ENCODE results near the gene ISYNA1.

ISYNA1 gene

GRCh38 chr19:18450931-18451836 lies 13.3 kb upstream of the ISYNA1 start:
- H3K4me1 ChIP-seq (ENCODE audit: control insufficient read depth in 1 of 2, insufficient read depth in 2 of 2, low read length in 2 of 2): peaks cover 0 to 10% of the 10 kb centered on the region in 2 donors

DNA sequence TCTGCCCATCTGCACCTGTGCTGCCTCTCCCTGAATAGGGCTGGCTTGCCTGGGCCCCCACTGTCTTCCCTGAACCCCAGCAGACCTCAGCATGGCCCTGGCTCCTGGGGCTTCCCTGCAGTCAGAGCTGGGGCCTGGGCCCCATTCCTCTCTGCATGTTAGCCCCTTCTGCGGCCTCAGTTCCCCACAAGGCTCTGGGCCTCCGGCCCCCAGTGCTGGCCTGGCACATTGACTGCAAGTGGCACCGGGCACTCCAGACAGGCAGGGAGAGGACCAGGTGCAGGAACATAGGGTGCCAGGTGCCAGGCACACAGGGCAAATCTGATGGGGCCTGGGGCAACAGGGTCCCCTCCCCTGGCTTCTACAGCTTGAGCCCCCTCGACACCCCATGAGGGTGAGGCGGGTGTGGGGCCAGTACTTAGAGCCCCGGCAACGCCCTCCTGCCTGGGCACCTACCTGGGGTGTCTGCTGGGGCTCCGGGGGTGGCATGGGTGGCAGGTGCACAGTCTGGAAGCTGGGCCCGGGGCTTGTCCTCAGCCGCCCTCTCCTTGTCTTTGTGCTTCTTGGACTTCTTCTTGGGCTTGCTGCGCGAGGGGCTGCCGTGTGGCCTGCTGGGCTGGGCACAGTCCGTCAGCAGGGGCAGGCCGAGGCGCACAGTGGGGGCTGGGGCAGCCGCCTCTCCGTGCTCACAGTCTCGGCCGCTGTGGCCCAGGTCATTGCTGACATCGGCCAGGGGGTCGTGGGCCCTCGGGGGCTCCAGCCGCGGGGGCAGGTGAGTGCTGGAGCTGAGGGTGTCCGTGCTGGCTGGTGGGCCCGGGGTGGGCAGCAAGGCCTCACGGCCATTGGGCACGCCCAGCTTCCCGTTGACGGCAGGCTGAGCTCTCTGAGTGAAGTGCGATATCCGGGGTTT lies 12.3 kb upstream of the ISYNA1 start:
- peaks cover 25 to 65% of the 10 kb centered on the region in 2 donors for H3K36me3 ChIP-seq (ENCODE audit: control insufficient read depth in 1 of 2, insufficient read depth in 2 of 2, low read length in 2 of 2)

More at GRCh38 chr19:18450931-18451836, 13.3 kb upstream of the ISYNA1 start:
- Histone ChIP-seq H3K9me3 (ENCODE audit: control insufficient read depth in 1 of 2, low read length in 2 of 2) (no peaks in the 10 kb centered on the region), H3K4me3 (ENCODE audit: low read depth in 1 of 2, low read length in 2 of 2) (no peak overlapping the region), H3K27ac (ENCODE audit: low read length) (no peak overlapping the region), H3K27me3 (ENCODE audit: low read depth, low read length) (no peaks in the 10 kb centered on the region), H3K36me3 (ENCODE audit: control insufficient read depth in 1 of 2, insufficient read depth in 2 of 2, low read length in 2 of 2) (peaks cover 20 to 60% of the 10 kb centered on the region in 2 donors)

GRCh38 chr19:18449552-18449951 lies 11.6 kb upstream of the ISYNA1 start:
- Histone ChIP-seq H3K27me3 (ENCODE audit: low read depth, low read length) (no peaks in the 10 kb centered on the region), H3K36me3 (ENCODE audit: control insufficient read depth in 1 of 2, insufficient read depth in 2 of 2, low read length in 2 of 2) (peaks cover 29 to 72% of the 10 kb centered on the region in 2 donors), H3K4me1 (ENCODE audit: control insufficient read depth in 1 of 2, insufficient read depth in 2 of 2, low read length in 2 of 2) (peaks cover 0 to 9% of the 10 kb centered on the region in 2 donors), H3K27ac (ENCODE audit: low read length) (no peak overlapping the region), H3K9me3 (ENCODE audit: control insufficient read depth in 1 of 2, low read length in 2 of 2) (no peaks in the 10 kb centered on the region), H3K4me3 (ENCODE audit: low read depth in 1 of 2, low read length in 2 of 2) (no peak overlapping the region)

More for the DNA sequence above, 12.3 kb upstream of the ISYNA1 start:
- Histone ChIP-seq H3K4me3 (ENCODE audit: low read depth in 1 of 2, low read length in 2 of 2) (no peak overlapping the region), H3K27me3 (ENCODE audit: low read depth, low read length) (no peaks in the 10 kb centered on the region), H3K27ac (ENCODE audit: low read length) (no peak overlapping the region), H3K4me1 (ENCODE audit: control insufficient read depth in 1 of 2, insufficient read depth in 2 of 2, low read length in 2 of 2) (peaks cover 0 to 9% of the 10 kb centered on the region in 2 donors), H3K9me3 (ENCODE audit: control insufficient read depth in 1 of 2, low read length in 2 of 2) (no peaks in the 10 kb centered on the region)

GRCh38 chr19:18446811-18447359 lies 9.0 kb upstream of the ISYNA1 start:
- Histone ChIP-seq H3K27ac (ENCODE audit: low read length) (no peak overlapping the region), H3K4me1 (ENCODE audit: control insufficient read depth in 1 of 2, insufficient read depth in 2 of 2, low read length in 2 of 2) (peaks cover 3 to 9% of the 10 kb centered on the region in 2 donors), H3K4me3 (ENCODE audit: low read depth in 1 of 2, low read length in 2 of 2) (no peak overlapping the region), H3K9me3 (ENCODE audit: control insufficient read depth in 1 of 2, low read length in 2 of 2) (no peaks in the 10 kb centered on the region), H3K36me3 (ENCODE audit: control insufficient read depth in 1 of 2, insufficient read depth in 2 of 2, low read length in 2 of 2) (peaks cover 38 to 78% of the 10 kb centered on the region in 2 donors), H3K27me3 (ENCODE audit: low read depth, low read length) (no peaks in the 10 kb centered on the region)

DNA sequence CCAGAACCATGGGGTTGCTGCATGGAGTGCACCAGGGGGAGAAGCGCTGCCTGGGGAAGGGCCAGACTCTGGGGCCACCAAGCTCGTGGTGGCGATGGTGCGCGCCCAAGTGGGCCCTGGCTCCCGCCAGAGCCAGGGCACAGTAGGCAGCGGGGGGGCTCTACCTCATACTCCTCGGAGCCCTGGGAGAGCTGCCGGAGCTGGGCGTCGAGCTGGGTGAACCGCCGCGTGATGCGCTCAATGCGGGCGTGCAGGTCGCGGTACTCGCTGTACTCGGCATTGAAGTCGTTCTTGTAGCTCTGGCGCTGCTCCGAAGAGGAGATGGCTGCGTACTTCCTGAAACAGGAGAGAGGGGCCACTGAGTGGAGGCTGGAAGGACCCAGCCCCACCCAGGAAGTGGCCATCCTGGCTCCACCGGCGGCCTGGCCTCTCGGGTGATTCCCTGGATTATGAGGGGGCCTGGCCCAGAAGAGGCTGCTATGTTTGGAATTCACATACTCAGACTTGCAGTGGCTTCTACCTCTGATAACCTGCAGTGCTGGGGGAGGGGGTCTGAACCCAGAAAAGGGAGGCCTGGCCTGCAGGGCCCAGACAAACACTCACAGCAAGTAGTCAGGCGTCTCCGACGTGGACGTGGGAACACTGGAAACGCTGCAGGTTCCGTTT lies 8.3 kb upstream of the ISYNA1 start:
- Histone ChIP-seq H3K4me1 (ENCODE audit: control insufficient read depth in 1 of 2, insufficient read depth in 2 of 2, low read length in 2 of 2) (peaks cover 3 to 7% of the 10 kb centered on the region in 2 donors), H3K4me3 (ENCODE audit: low read depth in 1 of 2, low read length in 2 of 2) (no peak overlapping the region), H3K36me3 (ENCODE audit: control insufficient read depth in 1 of 2, insufficient read depth in 2 of 2, low read length in 2 of 2) (peaks cover 38 to 75% of the 10 kb centered on the region in 2 donors), H3K27me3 (ENCODE audit: low read depth, low read length) (no peaks in the 10 kb centered on the region), H3K9me3 (ENCODE audit: control insufficient read depth in 1 of 2, low read length in 2 of 2) (no peaks in the 10 kb centered on the region), H3K27ac (ENCODE audit: low read length) (no peak overlapping the region)

- Histone ChIP-seq H3K4me1 (ENCODE audit: control insufficient read depth in 1 of 2, insufficient read depth in 2 of 2, low read length in 2 of 2) (peaks cover 0 to 3% of the 10 kb centered on the region in 2 donors), H3K36me3 (ENCODE audit: control insufficient read depth in 1 of 2, insufficient read depth in 2 of 2, low read length in 2 of 2) (peaks cover 38 to 71% of the 10 kb centered on the region in 2 donors), H3K9me3 (ENCODE audit: control insufficient read depth in 1 of 2, low read length in 2 of 2) (no peaks in the 10 kb centered on the region), H3K27me3 (ENCODE audit: low read depth, low read length) (no peaks in the 10 kb centered on the region), H3K27ac (ENCODE audit: low read length) (no peak overlapping the region), H3K4me3 (ENCODE audit: low read depth in 1 of 2, low read length in 2 of 2) (no peak overlapping the region)
These were observed 7.5 kb upstream of the ISYNA1 start for GRCh38 chr19:18445262-18445948.

GRCh38 chr19:18444513-18444912 lies 6.6 kb upstream of the ISYNA1 start:
- peaks cover 0 to 3% of the 10 kb centered on the region in 2 donors for H3K4me1 ChIP-seq (ENCODE audit: control insufficient read depth in 1 of 2, insufficient read depth in 2 of 2, low read length in 2 of 2)
- no peak overlapping the region for H3K27ac ChIP-seq (ENCODE audit: low read length)
- no peaks in the 10 kb centered on the region for H3K27me3 ChIP-seq (ENCODE audit: low read depth, low read length)
- H3K9me3 ChIP-seq (ENCODE audit: control insufficient read depth in 1 of 2, low read length in 2 of 2): no peaks in the 10 kb centered on the region
- H3K36me3 ChIP-seq (ENCODE audit: control insufficient read depth in 1 of 2, insufficient read depth in 2 of 2, low read length in 2 of 2): peaks cover 32 to 62% of the 10 kb centered on the region in 2 donors
- no peak overlapping the region for H3K4me3 ChIP-seq (ENCODE audit: low read depth in 1 of 2, low read length in 2 of 2)

GRCh38 chr19:18443831-18444230 lies 5.9 kb upstream of the ISYNA1 start:
- no peaks in the 10 kb centered on the region for H3K9me3 ChIP-seq (ENCODE audit: control insufficient read depth in 1 of 2, low read length in 2 of 2)
- H3K4me3 ChIP-seq (ENCODE audit: low read depth in 1 of 2, low read length in 2 of 2): no peak overlapping the region
- peaks cover 26 to 55% of the 10 kb centered on the region in 2 donors for H3K36me3 ChIP-seq (ENCODE audit: control insufficient read depth in 1 of 2, insufficient read depth in 2 of 2, low read length in 2 of 2)
- peaks cover 3 to 5% of the 10 kb centered on the region in 2 donors for H3K4me1 ChIP-seq (ENCODE audit: control insufficient read depth in 1 of 2, insufficient read depth in 2 of 2, low read length in 2 of 2)
- no peak overlapping the region for H3K27ac ChIP-seq (ENCODE audit: low read length)
- no peaks in the 10 kb centered on the region for H3K27me3 ChIP-seq (ENCODE audit: low read depth, low read length)

DNA sequence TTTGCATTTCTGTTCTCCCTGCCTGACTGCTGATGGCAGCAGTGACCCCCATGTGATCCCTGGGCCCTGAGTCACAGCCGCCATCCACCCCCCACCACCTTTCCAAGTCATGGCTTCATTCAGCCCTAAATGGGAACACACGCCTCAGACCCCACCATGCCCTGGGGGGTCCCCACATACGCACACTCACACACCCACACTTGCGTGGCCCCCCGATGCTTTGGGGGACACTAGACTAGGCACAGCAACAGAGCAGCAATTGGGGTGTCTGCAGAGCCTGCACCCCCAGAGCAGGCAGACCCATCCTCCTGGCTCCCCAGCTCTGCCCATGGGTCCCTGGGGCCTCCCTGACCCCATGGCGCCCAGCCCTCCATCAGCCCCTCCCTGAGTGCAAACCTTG lies 5.5 kb upstream of the ISYNA1 start:
- Histone ChIP-seq H3K36me3 (ENCODE audit: control insufficient read depth in 1 of 2, insufficient read depth in 2 of 2, low read length in 2 of 2) (peaks cover 24 to 51% of the 10 kb centered on the region in 2 donors), H3K9me3 (ENCODE audit: control insufficient read depth in 1 of 2, low read length in 2 of 2) (no peaks in the 10 kb centered on the region), H3K27ac (ENCODE audit: low read length) (no peak overlapping the region), H3K4me1 (ENCODE audit: control insufficient read depth in 1 of 2, insufficient read depth in 2 of 2, low read length in 2 of 2) (peaks cover 5 to 10% of the 10 kb centered on the region in 2 donors), H3K27me3 (ENCODE audit: low read depth, low read length) (no peaks in the 10 kb centered on the region), H3K4me3 (ENCODE audit: low read depth in 1 of 2, low read length in 2 of 2) (no peak overlapping the region)

GRCh38 chr19:18442941-18443340 lies 5.0 kb upstream of the ISYNA1 start:
- H3K27ac ChIP-seq (ENCODE audit: low read length): no peak overlapping the region
- no peak overlapping the region for H3K4me3 ChIP-seq (ENCODE audit: low read depth in 1 of 2, low read length in 2 of 2)
- no peaks in the 10 kb centered on the region for H3K27me3 ChIP-seq (ENCODE audit: low read depth, low read length)
- peaks cover 7 to 13% of the 10 kb centered on the region in 2 donors for H3K4me1 ChIP-seq (ENCODE audit: control insufficient read depth in 1 of 2, insufficient read depth in 2 of 2, low read length in 2 of 2)
- H3K9me3 ChIP-seq (ENCODE audit: control insufficient read depth in 1 of 2, low read length in 2 of 2): no peaks in the 10 kb centered on the region
- H3K36me3 ChIP-seq (ENCODE audit: control insufficient read depth in 1 of 2, insufficient read depth in 2 of 2, low read length in 2 of 2): peaks cover 21 to 46% of the 10 kb centered on the region in 2 donors
